ENCODE results near the gene ROBO4.

DNA sequence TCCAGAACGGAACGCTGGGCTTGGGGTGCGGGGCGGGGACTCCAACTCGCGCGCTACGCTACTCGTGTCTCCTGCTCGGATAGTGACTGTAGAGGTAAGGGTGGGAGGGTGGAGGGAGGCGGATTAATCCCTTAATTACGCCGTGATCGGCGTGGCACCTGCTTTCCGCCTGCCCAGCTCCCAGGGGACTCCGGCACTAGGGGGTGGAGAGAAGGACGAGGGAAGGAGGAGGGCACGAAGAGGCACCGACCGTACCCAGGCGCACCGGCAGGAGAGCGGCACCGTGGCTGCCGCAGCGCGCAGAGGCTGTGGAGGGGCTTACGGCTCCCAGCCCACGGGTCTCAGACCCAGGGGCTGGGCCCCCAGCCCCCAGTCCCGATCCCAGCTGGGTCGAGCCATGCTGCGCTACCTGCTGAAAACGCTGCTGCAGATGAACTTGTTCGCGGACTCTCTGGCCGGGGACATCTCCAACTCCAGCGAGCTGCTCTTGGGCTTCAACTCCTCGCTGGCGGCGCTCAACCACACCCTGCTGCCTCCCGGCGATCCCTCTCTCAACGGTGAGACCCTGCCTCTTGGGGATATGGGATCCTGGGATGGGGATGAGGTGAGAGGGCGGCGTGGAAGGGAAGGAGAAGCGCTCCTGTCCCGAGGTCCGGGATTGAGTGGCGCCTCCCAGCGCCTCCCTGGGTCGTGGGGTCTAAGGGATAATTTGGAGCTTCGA is 32.3 kb downstream of the ROBO4 start, which contains the start of gene ROBO3:
- TF ChIP-seq, protein P1, sequence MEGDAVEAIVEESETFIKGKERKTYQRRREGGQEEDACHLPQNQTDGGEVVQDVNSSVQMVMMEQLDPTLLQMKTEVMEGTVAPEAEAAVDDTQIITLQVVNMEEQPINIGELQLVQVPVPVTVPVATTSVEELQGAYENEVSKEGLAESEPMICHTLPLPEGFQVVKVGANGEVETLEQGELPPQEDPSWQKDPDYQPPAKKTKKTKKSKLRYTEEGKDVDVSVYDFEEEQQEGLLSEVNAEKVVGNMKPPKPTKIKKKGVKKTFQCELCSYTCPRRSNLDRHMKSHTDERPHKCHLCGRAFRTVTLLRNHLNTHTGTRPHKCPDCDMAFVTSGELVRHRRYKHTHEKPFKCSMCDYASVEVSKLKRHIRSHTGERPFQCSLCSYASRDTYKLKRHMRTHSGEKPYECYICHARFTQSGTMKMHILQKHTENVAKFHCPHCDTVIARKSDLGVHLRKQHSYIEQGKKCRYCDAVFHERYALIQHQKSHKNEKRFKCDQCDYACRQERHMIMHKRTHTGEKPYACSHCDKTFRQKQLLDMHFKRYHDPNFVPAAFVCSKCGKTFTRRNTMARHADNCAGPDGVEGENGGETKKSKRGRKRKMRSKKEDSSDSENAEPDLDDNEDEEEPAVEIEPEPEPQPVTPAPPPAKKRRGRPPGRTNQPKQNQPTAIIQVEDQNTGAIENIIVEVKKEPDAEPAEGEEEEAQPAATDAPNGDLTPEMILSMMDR (IDR thresholded peaks at IDR 0.05), result no peak
- TF ChIP-seq EZH2 (IDR thresholded peaks at IDR 0.05; ENCODE audit: borderline replicate concordance, insufficient read depth, low read depth, low read length, poor library complexity, severe bottlenecking), result no peak
